H9 (cell line): ENCODE results near the gene KIF26B. TPM values are rescaled to one million over a fixed set of nuclear protein-coding genes. Genes with fewer than 3 reads are reported as not detected.

ENCODE experiments used
- DNase-seq: peaks from one replicate; pipeline ENCODE4 v3.0.0-alpha.2; 2017
- H2AFZ ChIP-seq: one replicate; pipeline ENCODE4 v1.6.1; 2013; ENCODE audit warnings: mild to moderate bottlenecking, low read length, control low read depth, moderate library complexity
- H2AK5ac ChIP-seq: 2 replicates; pipeline ENCODE4 v1.6.1; 2013; ENCODE audit warnings: low read length, control low read depth, mixed read lengths; ENCODE audit not compliant: insufficient read length
- H2BK120ac ChIP-seq: one replicate; pipeline ENCODE4 v1.6.1; 2013; ENCODE audit warnings: low read depth, mild to moderate bottlenecking, low read length, control low read depth, inconsistent platforms; ENCODE audit not compliant: poor library complexity, severe bottlenecking
- H2BK12ac ChIP-seq: 2 replicates; pipeline ENCODE4 v1.6.1; 2013; ENCODE audit warnings: low read length, control low read depth, mixed read lengths, low read depth; ENCODE audit not compliant: insufficient read length
- H2BK15ac ChIP-seq: 2 replicates; pipeline ENCODE4 v1.6.1; 2013; ENCODE audit warnings: low read depth, low read length, control low read depth
- H2BK20ac ChIP-seq: one replicate; pipeline ENCODE4 v1.6.1; 2013; ENCODE audit warnings: low read depth, mild to moderate bottlenecking, low read length, control low read depth, inconsistent platforms; ENCODE audit not compliant: poor library complexity, severe bottlenecking
- H2BK5ac ChIP-seq: 2 replicates; pipeline ENCODE4 v1.6.1; 2013; ENCODE audit warnings: low read length, control low read depth, mixed read lengths; ENCODE audit not compliant: insufficient read length
- H3K14ac ChIP-seq: 2 replicates; pipeline ENCODE4 v1.6.1; 2013; ENCODE audit warnings: low read length, control low read depth; ENCODE audit not compliant: insufficient read depth
- H3K18ac ChIP-seq: 2 replicates; pipeline ENCODE4 v1.6.1; 2013; ENCODE audit warnings: low read depth, mild to moderate bottlenecking, mixed read lengths, low read length, control low read depth; ENCODE audit not compliant: insufficient read length
- H3K23ac ChIP-seq: 2 replicates; pipeline ENCODE4 v1.6.1; 2013; ENCODE audit warnings: low read length, control low read depth, mixed read lengths, low read depth; ENCODE audit not compliant: insufficient read length
- H3K23me2 ChIP-seq: 2 replicates; pipeline ENCODE4 v1.6.1; 2013; ENCODE audit warnings: low read depth, mild to moderate bottlenecking, mixed read lengths, low read length, control low read depth; ENCODE audit not compliant: insufficient read length, poor library complexity, severe bottlenecking
- H3K27ac ChIP-seq: 2 replicates; pipeline ENCODE4 v1.5.1; 2013; ENCODE audit warnings: low read length, control low read depth, mixed read lengths, low read depth; ENCODE audit not compliant: insufficient read length
- H3K27me3 ChIP-seq: 2 replicates; pipeline ENCODE4 v1.6.1; 2013; ENCODE audit warnings: low read length, control low read depth, inconsistent platforms; ENCODE audit not compliant: insufficient read depth
- H3K4ac ChIP-seq: 2 replicates; pipeline ENCODE4 v1.6.1; 2013; ENCODE audit warnings: low read depth, mild to moderate bottlenecking, control low read depth, inconsistent platforms, low read length, moderate library complexity
- H3K4me1 ChIP-seq: 2 replicates; pipeline ENCODE4 v1.6.1; 2013; ENCODE audit warnings: low read length, control low read depth, inconsistent platforms; ENCODE audit not compliant: insufficient read depth
- H3K4me2 ChIP-seq: 2 replicates; pipeline ENCODE4 v1.6.1; 2013; ENCODE audit warnings: low read length, control low read depth, mixed read lengths; ENCODE audit not compliant: insufficient read length, insufficient read depth
- H3K56ac ChIP-seq: 2 replicates; pipeline ENCODE4 v1.6.1; 2013; ENCODE audit warnings: low read depth, mild to moderate bottlenecking, mixed read lengths, low read length, control low read depth; ENCODE audit not compliant: insufficient read length
- H3K79me1 ChIP-seq: 2 replicates; pipeline ENCODE4 v1.6.1; 2013; ENCODE audit warnings: low read depth, mild to moderate bottlenecking, moderate library complexity, low read length, control low read depth, inconsistent platforms; ENCODE audit not compliant: insufficient read depth, poor library complexity, severe bottlenecking
- H3K79me2 ChIP-seq: 2 replicates; pipeline ENCODE4 v1.6.1; 2013; ENCODE audit warnings: low read length, control low read depth, inconsistent platforms; ENCODE audit not compliant: insufficient read depth
- H3K9ac ChIP-seq: 2 replicates; pipeline ENCODE4 v1.6.1; 2013; ENCODE audit warnings: low read length, control low read depth, mixed read lengths; ENCODE audit not compliant: insufficient read length; ENCODE audit errors: extremely low read depth
- H3K9me3 ChIP-seq: one replicate; pipeline ENCODE4 v1.6.1; 2013; ENCODE audit warnings: low read depth, low read length, inconsistent platforms; ENCODE audit not compliant: control insufficient read depth
- H3T11ph ChIP-seq: one replicate; pipeline ENCODE4 v1.6.1; 2013; ENCODE audit warnings: mild to moderate bottlenecking, low read length, control low read depth, inconsistent platforms
- H4K20me1 ChIP-seq: one replicate; pipeline ENCODE4 v1.6.1; 2013; ENCODE audit not compliant: control insufficient read depth, insufficient read length, insufficient read depth
- H4K5ac ChIP-seq: 2 replicates; pipeline ENCODE4 v1.6.1; 2013; ENCODE audit warnings: low read depth, mild to moderate bottlenecking, mixed read lengths, low read length, control low read depth; ENCODE audit not compliant: insufficient read length
- H4K8ac ChIP-seq: replicated peaks from 2 replicates; pipeline ENCODE4 v1.6.1; 2013; ENCODE audit warnings: low read length, control low read depth, mixed read lengths, low read depth; ENCODE audit not compliant: insufficient read length
- H4K91ac ChIP-seq: 2 replicates; pipeline ENCODE4 v1.6.1; 2013; ENCODE audit warnings: low read depth, mild to moderate bottlenecking, moderate library complexity, mixed read lengths, low read length, control low read depth; ENCODE audit not compliant: insufficient read length
- H3K27ac Mint-ChIP-seq, 3 experiments: 2 replicates in 2 of 3; 3 replicates in 1 of 3; pipeline ENCODE4 v1.8.0; 2020 to 2021; ENCODE audit warnings: mixed read lengths in 3 of 3, mild to moderate bottlenecking in 1 of 3, moderate library complexity in 1 of 3
- H3K27me3 Mint-ChIP-seq: 2 replicates; pipeline ENCODE4 v1.8.0; 2021; ENCODE audit warnings: low read depth, mild to moderate bottlenecking, moderate library complexity, mixed read lengths
- H3K36me3 Mint-ChIP-seq, 3 experiments: 2 replicates in 2 of 3; 3 replicates in 1 of 3; pipeline ENCODE4 v1.8.0; 2020 to 2021; ENCODE audit warnings: low read depth in 3 of 3, mixed read lengths in 3 of 3; ENCODE audit not compliant: insufficient read depth in 1 of 3
- H3K4me1 Mint-ChIP-seq, 2 experiments: 2 replicates each; pipeline ENCODE4 v1.8.0; 2020; ENCODE audit warnings: mixed read lengths in 2 of 2
- H3K4me3 Mint-ChIP-seq, 2 experiments: 2 replicates in 1 of 2; 3 replicates in 1 of 2; pipeline ENCODE4 v1.8.0; 2020 to 2021; ENCODE audit warnings: mild to moderate bottlenecking in 2 of 2, mixed read lengths in 2 of 2, moderate library complexity in 1 of 2
- H3K9me3 Mint-ChIP-seq, 2 experiments: 2 replicates in 1 of 2; 3 replicates in 1 of 2; pipeline ENCODE4 v1.8.0; 2020; ENCODE audit warnings: mild to moderate bottlenecking in 2 of 2, mixed read lengths in 2 of 2, moderate library complexity in 1 of 2
- CTCF ChIP-seq: fragments of 200-600 bp; sonication (generic); conservative IDR thresholded peaks from 3 replicates; pipeline ENCODE4 v1.8.0; 2021; ENCODE audit warnings: antibody characterized with exemption, mild to moderate bottlenecking
- WGBS: extraction: QIAGEN DNeasy Blood & Tissue Kit; methylation state at CpG from one replicate; pipeline ENCODE4 v1.1.7; 2013; ENCODE audit warnings: missing lambda C conversion rate, low lambda C conversion rate, mixed read lengths; ENCODE audit not compliant: insufficient read length; ENCODE audit errors: extremely low coverage; 5-methylcytosine and 5-hydroxymethylcytosine counted together
- total RNA-seq: library from RNA; stranded (reverse); gene quantifications from 2 replicates; pipeline ENCODE4 v1.2.1, GENCODE V29; 2021

The KIF26B gene
- total RNA-seq, 1 experiment from 2014 or later: 0.13 TPM

GRCh38 chr1:245590726-245591125, 435.9 kb downstream of the KIF26B start:
- no peak overlapping the region for H2BK120ac ChIP-seq
- H3K14ac ChIP-seq: no peak overlapping the region
- TF ChIP-seq CTCF: no peak
- WGBS: no CpG with 5 or more reads among the region's 4 CpGs
- no peaks in the 10 kb centered on the region for H3K23me2 ChIP-seq
- Mint-ChIP-seq H3K36me3 (no peaks in the 10 kb centered on the region), H3K27me3 (no peaks in the 10 kb centered on the region; the same call in 1 of the 2 replicates), H3K27ac (no peak overlapping the region), H3K4me3 (no peak overlapping the region), H3K9me3 (peaks cover 3% of the 10 kb centered on the region in 2 experiments; a peak in 2 of 5 replicates), H3K4me1 (peaks cover 0 to 3% of the 10 kb centered on the region in 2 experiments; a peak in 1 of 4 replicates)
- no peaks in the 10 kb centered on the region for H3K9me3 ChIP-seq
- no peaks in the 10 kb centered on the region for H4K20me1 ChIP-seq
- no peak overlapping the region for H3K27ac ChIP-seq
- no peaks in the 10 kb centered on the region for H3K79me2 ChIP-seq
- H3K23ac ChIP-seq: no peak overlapping the region
- no peak overlapping the region for H2AK5ac ChIP-seq
- no peak overlapping the region for H4K8ac ChIP-seq
- no peak overlapping the region for H3K56ac ChIP-seq
- H2AFZ ChIP-seq: no peak overlapping the region
- no peak overlapping the region for H3K9ac ChIP-seq
- no peak overlapping the region for H2BK15ac ChIP-seq
- no peak overlapping the region for H3T11ph ChIP-seq
- H3K18ac ChIP-seq: no peak overlapping the region
- no peak overlapping the region for H4K5ac ChIP-seq
- no peak overlapping the region for H2BK5ac ChIP-seq
- no peaks in the 10 kb centered on the region for H3K27me3 ChIP-seq
- H2BK12ac ChIP-seq: no peak overlapping the region
- no peak for DNase-seq
- H3K4ac ChIP-seq: no peak overlapping the region
- no peak overlapping the region for H3K4me2 ChIP-seq
- no peak overlapping the region for H4K91ac ChIP-seq
- H3K79me1 ChIP-seq: no peaks in the 10 kb centered on the region
- H3K4me1 ChIP-seq: no peaks in the 10 kb centered on the region
- H2BK20ac ChIP-seq: no peak overlapping the region
